Measurements from ENCODE around the gene AGBL4. TPM values are rescaled to one million over a fixed set of nuclear protein-coding genes. Genes with fewer than 3 reads are reported as not detected.

Gene AGBL4
- total and polyA plus RNA-seq, 9 of the 15 experiments (the other 6 are each of a cell fraction or from before 2014, with no cell fraction given), result 0.11 TPM; not detected in 7

DNA sequence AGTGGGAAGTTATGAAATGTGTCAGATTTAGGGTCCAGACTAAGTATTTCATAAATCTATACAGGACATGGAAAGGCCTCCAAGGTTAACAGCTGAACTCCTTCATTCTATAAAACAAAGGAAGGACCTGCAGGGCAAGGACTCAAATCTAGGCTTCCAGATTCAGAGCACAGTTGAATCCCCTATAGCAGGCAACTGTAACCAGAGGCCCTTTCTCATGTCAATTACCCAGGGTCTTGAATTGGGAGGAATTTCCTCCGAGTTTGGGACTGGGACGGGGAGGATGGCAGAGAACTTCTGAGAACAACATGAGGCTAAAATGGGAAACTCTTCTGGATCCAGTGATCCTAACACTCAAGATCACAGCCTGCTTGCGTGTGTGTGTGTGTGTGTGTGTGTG lies 1134.1 kb downstream of the AGBL4 start (continued):
- TF ChIP-seq, protein P1, sequence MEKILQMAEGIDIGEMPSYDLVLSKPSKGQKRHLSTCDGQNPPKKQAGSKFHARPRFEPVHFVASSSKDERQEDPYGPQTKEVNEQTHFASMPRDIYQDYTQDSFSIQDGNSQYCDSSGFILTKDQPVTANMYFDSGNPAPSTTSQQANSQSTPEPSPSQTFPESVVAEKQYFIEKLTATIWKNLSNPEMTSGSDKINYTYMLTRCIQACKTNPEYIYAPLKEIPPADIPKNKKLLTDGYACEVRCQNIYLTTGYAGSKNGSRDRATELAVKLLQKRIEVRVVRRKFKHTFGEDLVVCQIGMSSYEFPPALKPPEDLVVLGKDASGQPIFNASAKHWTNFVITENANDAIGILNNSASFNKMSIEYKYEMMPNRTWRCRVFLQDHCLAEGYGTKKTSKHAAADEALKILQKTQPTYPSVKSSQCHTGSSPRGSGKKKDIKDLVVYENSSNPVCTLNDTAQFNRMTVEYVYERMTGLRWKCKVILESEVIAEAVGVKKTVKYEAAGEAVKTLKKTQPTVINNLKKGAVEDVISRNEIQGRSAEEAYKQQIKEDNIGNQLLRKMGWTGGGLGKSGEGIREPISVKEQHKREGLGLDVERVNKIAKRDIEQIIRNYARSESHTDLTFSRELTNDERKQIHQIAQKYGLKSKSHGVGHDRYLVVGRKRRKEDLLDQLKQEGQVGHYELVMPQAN (IDR thresholded peaks at IDR 0.05; ENCODE audit: borderline replicate concordance), result no peak
- TF ChIP-seq NR4A1 (CRISPR knock-in tag; IDR thresholded peaks at IDR 0.05) (no peak), NR4A1 (tag; IDR thresholded peaks at IDR 0.05) (no peak), ZNF217 (CRISPR knock-in tag; IDR thresholded peaks at IDR 0.05) (no peak)

- Histone ChIP-seq H3K4me3 (no peak overlapping the region), H3K36me3 (ENCODE audit: control insufficient read depth, insufficient read depth, low read length) (no peaks in the 10 kb centered on the region), H3K4me1 (replicated peaks in 1 of 2; ENCODE audit: control insufficient read depth in 2 of 2, insufficient read depth in 2 of 2, low read length in 2 of 2) (no peaks in the 10 kb centered on the region), H4K20me1 (replicated peaks; ENCODE audit: control insufficient read depth, insufficient read depth, low read length) (no peaks in the 10 kb centered on the region), H3K9me3 (replicated peaks; ENCODE audit: control insufficient read depth, insufficient read depth, low read depth, low read length) (no peaks in the 10 kb centered on the region; the same call in 1 of the 2 replicates), H3K27me3 (ENCODE audit: control insufficient read depth in 2 of 2, insufficient read depth in 2 of 2, low read length in 2 of 2) (no peaks in the 10 kb centered on the region), H3K79me2 (ENCODE audit: control insufficient read depth, insufficient read depth, low read length) (no peaks in the 10 kb centered on the region), H2AFZ (ENCODE audit: low read depth, low read length) (no peak overlapping the region), H3K9me1 (ENCODE audit: control insufficient read depth, insufficient read depth, low read length) (no peaks in the 10 kb centered on the region), H3K4me2 (ENCODE audit: insufficient read depth, low read length) (no peak overlapping the region), H3K27ac (ENCODE audit: extremely low read depth, low read depth, low read length) (no peak overlapping the region), H3K9ac (ENCODE audit: insufficient read depth in 1 of 2, low read depth in 2 of 2, low read length in 2 of 2) (no peak overlapping the region)
- ATAC-seq (no peak), FAIRE-seq (no peak), DNase-seq (ENCODE audit: extremely low read depth in 1 of 4, low spot score in 3 of 4) (no peak)
- ChIA-PET CTCF (ENCODE audit: low intra/inter-chr PET ratio) (no interaction called here), POLR2A (no interaction called here)
- intact Hi-C loops (cut with micrococcal nuclease) (no loop called here), in situ Hi-C loops (cut with MboI) (no loop called here)
- no TSS peak for BruUV-seq (replicated peaks)
- WGBS (ENCODE audit: insufficient coverage, low coverage, missing lambda C conversion rate), result 4% methylated on average over 4 of the region's 4 CpGs
- no peak for TF ChIP-seq ZNF124 (CRISPR knock-in tag; IDR thresholded peaks at IDR 0.05)
- no peak for TF ChIP-seq CTCFL (IDR thresholded peaks at IDR 0.05; ENCODE audit: borderline replicate concordance, insufficient read depth, low read depth, low read length, poor library complexity, severe bottlenecking)
- no peak for TF ChIP-seq ZNF232 (CRISPR knock-in tag; IDR thresholded peaks at IDR 0.05)
- TF ChIP-seq MBD2 (IDR thresholded peaks at IDR 0.05; ENCODE audit: borderline replicate concordance, low read depth), result no peak
- TF ChIP-seq TBL1XR1 (IDR thresholded peaks at IDR 0.05; ENCODE audit: low read length in 2 of 2), result no peak
- no peak for TF ChIP-seq NEUROD1 (IDR thresholded peaks at IDR 0.05; ENCODE audit: borderline replicate concordance, low read depth, low read length, partially characterized antibody)
- TF ChIP-seq, protein P2, sequence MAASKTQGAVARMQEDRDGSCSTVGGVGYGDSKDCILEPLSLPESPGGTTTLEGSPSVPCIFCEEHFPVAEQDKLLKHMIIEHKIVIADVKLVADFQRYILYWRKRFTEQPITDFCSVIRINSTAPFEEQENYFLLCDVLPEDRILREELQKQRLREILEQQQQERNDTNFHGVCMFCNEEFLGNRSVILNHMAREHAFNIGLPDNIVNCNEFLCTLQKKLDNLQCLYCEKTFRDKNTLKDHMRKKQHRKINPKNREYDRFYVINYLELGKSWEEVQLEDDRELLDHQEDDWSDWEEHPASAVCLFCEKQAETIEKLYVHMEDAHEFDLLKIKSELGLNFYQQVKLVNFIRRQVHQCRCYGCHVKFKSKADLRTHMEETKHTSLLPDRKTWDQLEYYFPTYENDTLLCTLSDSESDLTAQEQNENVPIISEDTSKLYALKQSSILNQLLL (CRISPR knock-in tag; IDR thresholded peaks at IDR 0.05; ENCODE audit: borderline replicate concordance), result no peak
- TF ChIP-seq ADNP (tag; IDR thresholded peaks at IDR 0.05), result no peak
- TF ChIP-seq HOXB6 (CRISPR knock-in tag; IDR thresholded peaks at IDR 0.05; ENCODE audit: borderline replicate concordance), result no peak
Measured at GRCh38 chr1:48889082-48889481, 1134.7 kb downstream of the AGBL4 start.
